Measurements from ENCODE around the gene ZSCAN21. TPM values are rescaled to one million over a fixed set of nuclear protein-coding genes. Genes with fewer than 3 reads are reported as not detected.

The ZSCAN21 gene
- total RNA-seq, 1 donor from 2014 or later = 18.9 TPM

GRCh38 chr7:100077205-100077604 is 27.6 kb downstream of the ZSCAN21 start:
- no peak for DNase-seq

GRCh38 chr7:100079024-100079560 is 29.5 kb downstream of the ZSCAN21 start:
- DNase-seq = no peak

- no peak for DNase-seq
Measured at GRCh38 chr7:100080907-100081534, 31.4 kb downstream of the ZSCAN21 start.

GRCh38 chr7:100081535-100082102 is 32.0 kb downstream of the ZSCAN21 start, which contains the start of gene ZNF3:
Gene ZNF3, minus strand, starts transcription at chr7:100081723. Its CDS starts 4,366 bp downstream, at chr7:100077357.
- DNase-seq = peak; percentile 99

- no peak for DNase-seq
Measured at GRCh38 chr7:100082978-100083377, 33.4 kb downstream of the ZSCAN21 start.

- DNase-seq = no peak
Measured at GRCh38 chr7:100085515-100085914, 35.9 kb downstream of the ZSCAN21 start.

GRCh38 chr7:100087055-100087750 is 37.6 kb downstream of the ZSCAN21 start:
- DNase-seq = no peak

GRCh38 chr7:100088095-100088620 is 38.6 kb downstream of the ZSCAN21 start:
- DNase-seq = no peak

- DNase-seq = peak; percentile 90
Measured at GRCh38 chr7:100088621-100089457, 39.3 kb downstream of the ZSCAN21 start, which contains the start of gene COPS6. Gene COPS6, plus strand, starts transcription at chr7:100088969. Its CDS starts 22 bp downstream, at chr7:100088991.

GRCh38 chr7:100089458-100090196 is 40.1 kb downstream of the ZSCAN21 start:
- no peak for DNase-seq

- DNase-seq = no peak
Measured at GRCh38 chr7:100090527-100091410, 41.2 kb downstream of the ZSCAN21 start.

GRCh38 chr7:100091411-100092181 is 42.0 kb downstream of the ZSCAN21 start:
- no peak for DNase-seq

GRCh38 chr7:100093054-100093453 is 43.5 kb downstream of the ZSCAN21 start:
- no peak for DNase-seq

- DNase-seq = no peak
Measured at GRCh38 chr7:100093498-100093897, 43.9 kb downstream of the ZSCAN21 start.

GRCh38 chr7:100093925-100094486 is 44.4 kb downstream of the ZSCAN21 start:
- no peak for DNase-seq

GRCh38 chr7:100095289-100095688 is 45.7 kb downstream of the ZSCAN21 start:
- DNase-seq = no peak

GRCh38 chr7:100095704-100096103 is 46.1 kb downstream of the ZSCAN21 start:
- DNase-seq = no peak

GRCh38 chr7:100098913-100099312 is 49.3 kb downstream of the ZSCAN21 start:
- no peak for DNase-seq

GRCh38 chr7:100099452-100099851 is 49.9 kb downstream of the ZSCAN21 start:
- DNase-seq = no peak
